ENCODE measurements around the gene SCGB2A2. TPM values are rescaled to one million over a fixed set of nuclear protein-coding genes. Genes with fewer than 3 reads are reported as not detected.

SCGB2A2 gene
- total RNA-seq, 1 donor from 2014 or later: not detected

DNA sequence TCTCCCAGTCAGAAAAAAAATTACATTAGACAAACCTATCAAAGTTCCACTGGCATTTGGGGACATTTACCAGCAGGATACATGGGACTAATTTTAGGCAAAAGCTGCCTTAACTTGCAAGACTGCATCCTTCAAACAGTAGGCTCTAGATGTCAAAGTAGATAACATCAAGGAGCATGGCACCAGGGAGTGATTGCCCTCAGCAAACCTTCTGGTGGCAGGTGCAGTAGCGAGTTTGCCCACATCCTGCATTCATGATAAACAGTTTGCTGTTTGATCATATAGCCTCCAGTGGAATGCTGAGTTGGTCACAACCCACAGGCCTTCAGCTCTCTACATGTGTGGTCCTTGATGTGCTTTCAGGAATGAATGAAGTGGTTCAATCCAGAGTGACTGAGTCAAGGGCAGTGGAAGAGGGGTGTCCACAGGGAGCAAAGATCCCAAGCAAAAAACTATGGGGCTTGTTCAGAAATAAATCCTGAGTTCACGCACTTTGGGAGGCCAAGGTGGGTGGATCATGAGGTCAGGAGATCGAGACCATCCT, 15.9 kb upstream of the SCGB2A2 start:
- H3K27me3 Mint-ChIP-seq: peaks cover 20% of the 10 kb centered on the region
- H3K36me3 Mint-ChIP-seq: no peaks in the 10 kb centered on the region
- no peak overlapping the region for H3K4me3 Mint-ChIP-seq
- TF ChIP-seq CTCF (conservative IDR thresholded peaks at IDR 0.05): no peak
- DNase-seq (ENCODE audit: extremely low spot score, unreplicated experiment): no peak
- H3K4me1 Mint-ChIP-seq (ENCODE audit: unreplicated experiment): no peaks in the 10 kb centered on the region
- H3K9me3 Mint-ChIP-seq: peaks cover 13% of the 10 kb centered on the region
- no peak overlapping the region for H3K27ac Mint-ChIP-seq

GRCh38 chr11:62256281-62256680, 13.7 kb upstream of the SCGB2A2 start:
- Mint-ChIP-seq H3K36me3 (no peaks in the 10 kb centered on the region), H3K4me1 (ENCODE audit: unreplicated experiment) (no peaks in the 10 kb centered on the region), H3K9me3 (peaks cover 12% of the 10 kb centered on the region), H3K4me3 (no peak overlapping the region), H3K27me3 (peaks cover 25% of the 10 kb centered on the region), H3K27ac (no peak overlapping the region)
- TF ChIP-seq CTCF (conservative IDR thresholded peaks at IDR 0.05): no peak
- DNase-seq (ENCODE audit: extremely low spot score, unreplicated experiment): no peak

DNA sequence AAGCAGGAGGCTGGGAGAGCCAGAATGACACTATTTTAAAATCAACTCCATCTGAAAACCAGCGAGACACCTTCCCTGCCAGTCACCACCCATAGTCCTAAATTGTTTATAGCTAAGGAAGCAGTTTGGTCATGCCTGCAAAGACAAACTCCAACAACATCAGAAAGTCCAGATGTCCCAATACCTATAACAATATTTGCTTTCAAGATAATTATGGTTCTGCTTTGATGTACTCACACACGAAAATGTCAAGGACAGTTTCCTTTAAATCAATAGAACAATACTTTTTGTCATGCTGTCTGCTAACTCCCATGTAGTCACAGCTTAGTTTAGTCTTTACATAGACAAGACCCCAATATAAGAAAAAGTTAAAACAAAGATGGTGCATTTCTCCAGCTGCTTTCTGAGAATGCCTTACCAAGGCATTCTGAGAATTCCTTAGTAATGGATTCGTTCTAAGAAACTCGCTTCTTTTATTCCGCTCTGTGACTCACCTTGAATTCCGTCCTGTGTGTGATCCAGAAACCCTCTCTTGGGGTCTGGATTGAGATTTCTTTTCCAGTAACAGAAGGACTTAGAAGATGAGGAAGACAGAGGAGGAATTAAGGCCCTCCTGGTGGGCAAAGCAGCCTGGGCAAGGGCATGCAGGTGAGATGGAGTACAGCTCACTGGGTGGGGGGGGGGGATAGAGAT, 9.6 kb upstream of the SCGB2A2 start:
- Mint-ChIP-seq H3K36me3 (no peaks in the 10 kb centered on the region), H3K27me3 (peaks cover 46% of the 10 kb centered on the region), H3K4me3 (no peak overlapping the region), H3K9me3 (no peaks in the 10 kb centered on the region), H3K4me1 (ENCODE audit: unreplicated experiment) (no peaks in the 10 kb centered on the region), H3K27ac (no peak overlapping the region)
- no peak for DNase-seq (ENCODE audit: extremely low spot score, unreplicated experiment)
- no peak for TF ChIP-seq CTCF (conservative IDR thresholded peaks at IDR 0.05)

GRCh38 chr11:62264004-62264403, 6.0 kb upstream of the SCGB2A2 start:
- Mint-ChIP-seq H3K27ac (no peak overlapping the region), H3K36me3 (no peaks in the 10 kb centered on the region), H3K4me3 (no peak overlapping the region), H3K9me3 (no peaks in the 10 kb centered on the region), H3K4me1 (ENCODE audit: unreplicated experiment) (no peaks in the 10 kb centered on the region), H3K27me3 (peaks cover 39% of the 10 kb centered on the region)
- TF ChIP-seq CTCF (conservative IDR thresholded peaks at IDR 0.05): no peak
- DNase-seq (ENCODE audit: extremely low spot score, unreplicated experiment): no peak

- no peak for TF ChIP-seq CTCF (conservative IDR thresholded peaks at IDR 0.05)
- Mint-ChIP-seq H3K4me3 (no peak overlapping the region), H3K36me3 (no peaks in the 10 kb centered on the region), H3K9me3 (no peaks in the 10 kb centered on the region), H3K27ac (no peak overlapping the region), H3K4me1 (ENCODE audit: unreplicated experiment) (no peaks in the 10 kb centered on the region), H3K27me3 (peaks cover 43% of the 10 kb centered on the region)
- no peak for DNase-seq (ENCODE audit: extremely low spot score, unreplicated experiment)
Measured at GRCh38 chr11:62266558-62266957, 3.4 kb upstream of the SCGB2A2 start.
